HepG2 (cell line): ENCODE measurements around the gene TWNK. TPM values are rescaled to one million over a fixed set of nuclear protein-coding genes. Genes with fewer than 3 reads are reported as not detected.

Experiments
- ELF3 ChIP-seq: IDR thresholded peaks from 2 replicates; pipeline ENCODE4 v1.6.1; 2016; ENCODE audit warnings: missing genetic modification reagents, missing compliant biosample characterization
- ETS1 ChIP-seq: sonication (generic); formaldehyde crosslinking; IDR thresholded peaks from 2 replicates; pipeline ENCODE4 v1.4.0; 2020; ENCODE audit warnings: missing genetic modification reagents
- GRHL1 ChIP-seq: sonication (generic); formaldehyde crosslinking; conservative IDR thresholded peaks from 2 replicates; pipeline ENCODE4 v1.8.0; 2022; ENCODE audit warnings: missing genetic modification reagents
- LCORL ChIP-seq, 2 experiments: fragments of 450-650 bp in 1 of 2; sonication (generic) in 1 of 2; formaldehyde crosslinking in 1 of 2; IDR thresholded peaks; 2 replicates each; pipeline versions ENCODE4 v1.5.0 to v1.6.1; 2017 to 2020; ENCODE audit warnings: antibody characterized with exemption in 1 of 2, missing genetic modification reagents in 1 of 2
- PAXIP1 ChIP-seq: sonication (generic); formaldehyde crosslinking; conservative IDR thresholded peaks from 2 replicates; pipeline ENCODE4 v1.4.0; 2020; ENCODE audit warnings: mild to moderate bottlenecking, missing genetic modification reagents, moderate library complexity
- RBM22 ChIP-seq: fragments of 200-400 bp; formaldehyde crosslinking; optimal IDR thresholded peaks from 2 replicates; pipeline ENCODE3; 2017; ENCODE audit warnings: mild to moderate bottlenecking, low read length, moderate library complexity
- RCOR2 ChIP-seq: IDR thresholded peaks from 2 replicates; pipeline ENCODE4 v1.6.1; 2016; ENCODE audit warnings: missing biosample characterization, missing genetic modification reagents
- REL ChIP-seq: sonication (generic); formaldehyde crosslinking; conservative IDR thresholded peaks from 2 replicates; pipeline ENCODE4 v1.8.0; 2022; ENCODE audit warnings: mild to moderate bottlenecking, missing genetic modification reagents, moderate library complexity
- ZBTB7B ChIP-seq: sonication (generic); formaldehyde crosslinking; IDR thresholded peaks from 2 replicates; pipeline ENCODE4 v1.4.0; 2020; ENCODE audit warnings: missing genetic modification reagents
- ZNF101 ChIP-seq: sonication (generic); formaldehyde crosslinking; IDR thresholded peaks from 2 replicates; pipeline ENCODE4 v1.4.0; 2020; ENCODE audit warnings: mild to moderate bottlenecking, low read depth, missing genetic modification reagents, borderline replicate concordance
- ZNF547 ChIP-seq: sonication (generic); formaldehyde crosslinking; IDR thresholded peaks from 2 replicates; pipeline ENCODE4 v1.5.1; 2020; ENCODE audit warnings: mild to moderate bottlenecking, missing genetic modification reagents
- ZNF720 ChIP-seq: sonication (generic); formaldehyde crosslinking; IDR thresholded peaks from 2 replicates; pipeline ENCODE4 v1.4.0; 2020; ENCODE audit warnings: missing genetic modification reagents
- ZNF776 ChIP-seq: sonication (generic); formaldehyde crosslinking; IDR thresholded peaks from 2 replicates; pipeline ENCODE4 v1.4.0; 2020; ENCODE audit warnings: mild to moderate bottlenecking, missing genetic modification reagents
- ZNF83 ChIP-seq: sonication (generic); formaldehyde crosslinking; IDR thresholded peaks from 2 replicates; pipeline ENCODE4 v1.4.0; 2020; ENCODE audit warnings: missing genetic modification reagents, mild to moderate bottlenecking, borderline replicate concordance
- ZNF850 ChIP-seq: sonication (generic); formaldehyde crosslinking; conservative IDR thresholded peaks from 2 replicates; pipeline ENCODE4 v1.9.0; 2021; ENCODE audit warnings: mild to moderate bottlenecking, missing genetic modification reagents
- ZSCAN22 ChIP-seq: sonication (generic); formaldehyde crosslinking; IDR thresholded peaks from 2 replicates; pipeline ENCODE4 v1.4.0; 2020; ENCODE audit warnings: mild to moderate bottlenecking, missing genetic modification reagents
- ZSCAN5A ChIP-seq: sonication (generic); formaldehyde crosslinking; IDR thresholded peaks from 2 replicates; pipeline ENCODE4 v1.8.0; 2022; ENCODE audit warnings: mild to moderate bottlenecking, missing genetic modification reagents, borderline replicate concordance
- polyA plus RNA-seq, 8 experiments: library from polyadenylated mRNA; depleted of rRNA in 3 of 8; stranded (reverse) in 7 of 8; unstranded in 1 of 8; fragments of >200 nt; fragmentation: Illumina TruSeq in 4 of 8; extraction: Trizol in 4 of 8; gene quantifications; 2 replicates each; pipeline versions ENCODE4 v1.2.1 to v1.2.3, GENCODE V29; 2011 to 2016; ENCODE audit warnings: low read depth in 4 of 8, missing spikeins in 1 of 8, mixed read lengths in 1 of 8; ENCODE audit not compliant: insufficient read depth in 1 of 8
- total RNA-seq, 5 experiments: library from RNA; depleted of rRNA; stranded (reverse); fragments of >200 nt; fragmentation: Illumina TruSeq; extraction: Trizol; gene quantifications; 2 replicates each; pipeline ENCODE4 v1.2.3, GENCODE V29; 2016; ENCODE audit warnings: low read depth in 1 of 5

TWNK gene
- total and polyA plus RNA-seq, 2 of the 13 experiments (the other 11 are each of a cell fraction or from before 2014, with no cell fraction given), result 10.7 to 16.5 TPM

GRCh38 chr10:100970914-100971811 is 16.2 kb upstream of the TWNK start (continued):
- TF ChIP-seq ZNF776 (no peak), ZNF850 (CRISPR knock-in tag) (no peak), GRHL1 (CRISPR knock-in tag) (no peak), ZNF101 (CRISPR knock-in tag) (no peak), LCORL (IDR thresholded peaks at IDR 0.05) (peak; percentile 86), LCORL (CRISPR knock-in tag; IDR thresholded peaks at IDR 0.05) (peak; percentile 100), REL (peak; percentile 72; the same call in 1 of the 2 replicates), ZNF720 (CRISPR knock-in tag) (no peak), RCOR2 (CRISPR knock-in tag) (peak; percentile 88), ZNF547 (no peak; the same call in 1 of the 2 replicates), ZNF83 (no peak), ZSCAN5A (CRISPR knock-in tag) (peak; percentile 77; the same call in 1 of the 2 replicates), ETS1 (no peak), ZSCAN22 (CRISPR knock-in tag) (no peak; the same call in 1 of the 2 replicates), ZBTB7B (CRISPR knock-in tag) (peak; percentile 99), RBM22 (peak; percentile 36), PAXIP1 (CRISPR knock-in tag) (peak; percentile 99), ELF3 (peak; percentile 98)
